Hepatocyte (in vitro differentiated cells): ENCODE data around the gene CDK4. TPM values are rescaled to one million over a fixed set of nuclear protein-coding genes. Genes with fewer than 3 reads are reported as not detected.

Experiments
- DNase-seq: peaks from one replicate; pipeline ENCODE4 v3.0.0-alpha.2; 2016; ENCODE audit warnings: low spot score
- H2AFZ ChIP-seq: fragments of 200-600 bp; sonication (generic); 2 replicates; pipeline ENCODE4 v1.6.0; 2016; ENCODE audit warnings: antibody characterized with exemption, mild to moderate bottlenecking
- H3K27ac ChIP-seq: fragments of 200-600 bp; sonication (generic); 2 replicates; pipeline ENCODE4 v1.5.1; 2016; ENCODE audit warnings: mild to moderate bottlenecking
- H3K27me3 ChIP-seq: fragments of 200-600 bp; sonication (generic); 2 replicates; pipeline ENCODE4 v1.6.1; 2016
- H3K36me3 ChIP-seq: fragments of 200-600 bp; sonication (generic); replicated peaks from 2 replicates; pipeline ENCODE4 v1.5.1; 2016; ENCODE audit warnings: low read depth; ENCODE audit not compliant: insufficient read depth
- H3K4me1 ChIP-seq: fragments of 200-600 bp; sonication (generic); 2 replicates; pipeline ENCODE4 v1.5.1; 2016; ENCODE audit warnings: mild to moderate bottlenecking, moderate library complexity; ENCODE audit not compliant: insufficient read depth
- H3K4me2 ChIP-seq: fragments of 200-600 bp; sonication (generic); 2 replicates; pipeline ENCODE4 v1.6.0; 2016
- H3K4me3 ChIP-seq: fragments of 200-600 bp; sonication (generic); 2 replicates; pipeline ENCODE4 v1.5.1; 2016; ENCODE audit warnings: mild to moderate bottlenecking
- H3K79me2 ChIP-seq: fragments of 200-600 bp; sonication (generic); 2 replicates; pipeline ENCODE4 v1.6.0; 2017; ENCODE audit warnings: mild to moderate bottlenecking
- H3K9me2 ChIP-seq: fragments of 200-600 bp; sonication (generic); replicated peaks from 2 replicates; pipeline ENCODE4 v1.6.0; 2017; ENCODE audit warnings: mild to moderate bottlenecking; ENCODE audit not compliant: insufficient read depth
- H3K9me3 ChIP-seq: fragments of 200-600 bp; sonication (generic); 2 replicates; pipeline ENCODE4 v1.5.1; 2016; ENCODE audit warnings: low read depth, mild to moderate bottlenecking
- H4K20me1 ChIP-seq: fragments of 200-600 bp; sonication (generic); 2 replicates; pipeline ENCODE4 v1.6.0; 2016; ENCODE audit warnings: mild to moderate bottlenecking; ENCODE audit not compliant: insufficient read depth, poor library complexity, severe bottlenecking
- EZH2 ChIP-seq: fragments of 200-600 bp; sonication (generic); IDR thresholded peaks from 2 replicates; pipeline ENCODE4 v1.6.1; 2016; ENCODE audit warnings: antibody characterized with exemption, mild to moderate bottlenecking, borderline replicate concordance
- EZH2phosphoT487 ChIP-seq: fragments of 200-600 bp; sonication (generic); IDR thresholded peaks from one replicate; pipeline ENCODE4 v1.6.1; 2018; ENCODE audit warnings: antibody characterized with exemption, mild to moderate bottlenecking, low read depth, moderate library complexity; ENCODE audit not compliant: unreplicated experiment, severe bottlenecking
- WGBS: methylation state at CpG from one replicate; pipeline ENCODE4 v1.1.6; 2016; ENCODE audit warnings: low lambda C conversion rate; ENCODE audit errors: missing lambda C conversion rate; 5-methylcytosine and 5-hydroxymethylcytosine counted together
- polyA plus RNA-seq: library from polyadenylated mRNA; unstranded; fragments of >200 nt; fragmentation: Nextera tagmentation; extraction: Ambion mirVana; gene quantifications from 2 replicates; pipeline ENCODE4 v1.2.1, GENCODE V29; 2016
- total RNA-seq: library from RNA; depleted of rRNA; stranded (reverse); fragments of >200 nt; gene quantifications from 2 replicates; pipeline ENCODE4 v1.2.3, GENCODE V29; 2014
- TF ChIP-seq, protein P1 (sequence below): fragments of 200-600 bp; sonication (generic); IDR thresholded peaks from 2 replicates; pipeline ENCODE4 v1.5.1; 2016; ENCODE audit warnings: antibody characterized with exemption, mild to moderate bottlenecking; ENCODE audit not compliant: poor library complexity

The CDK4 gene
- total and polyA plus RNA-seq, 2 experiments from 2014 or later = 306 to 308 TPM

DNA sequence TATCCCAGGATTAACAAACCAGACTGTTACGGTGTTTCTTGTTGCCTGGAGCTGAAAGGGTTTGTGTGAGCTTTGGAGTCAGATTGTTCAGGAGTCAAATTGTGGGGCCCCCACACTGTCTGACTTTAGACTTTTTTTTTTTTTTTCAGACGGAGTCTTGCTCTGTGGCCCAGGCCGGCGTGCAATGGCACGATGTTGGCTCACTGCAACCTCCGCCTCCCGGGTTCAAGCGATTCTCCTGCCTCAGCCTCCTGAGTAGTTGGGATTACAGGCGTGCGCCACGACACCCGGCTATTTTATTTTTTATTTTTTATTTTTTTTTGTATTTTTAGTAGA is 31.3 kb upstream of the CDK4 start:
- no peaks in the 10 kb centered on the region for H3K9me3 ChIP-seq
- H3K27me3 ChIP-seq = no peaks in the 10 kb centered on the region
- DNase-seq = no peak
- peaks cover 26% of the 10 kb centered on the region for H3K79me2 ChIP-seq
- H2AFZ ChIP-seq = peak overlapping the region; percentile 76
- peaks cover 8% of the 10 kb centered on the region for H3K4me1 ChIP-seq
- peak overlapping the region; percentile 95 for H3K4me3 ChIP-seq
- H3K27ac ChIP-seq = peak overlapping the region; percentile 43
- H3K9me2 ChIP-seq = no peaks in the 10 kb centered on the region
- H3K36me3 ChIP-seq = no peaks in the 10 kb centered on the region
- H4K20me1 ChIP-seq = peaks cover 3% of the 10 kb centered on the region
- peak overlapping the region; percentile 90 for H3K4me2 ChIP-seq
- TF ChIP-seq, protein P1, sequence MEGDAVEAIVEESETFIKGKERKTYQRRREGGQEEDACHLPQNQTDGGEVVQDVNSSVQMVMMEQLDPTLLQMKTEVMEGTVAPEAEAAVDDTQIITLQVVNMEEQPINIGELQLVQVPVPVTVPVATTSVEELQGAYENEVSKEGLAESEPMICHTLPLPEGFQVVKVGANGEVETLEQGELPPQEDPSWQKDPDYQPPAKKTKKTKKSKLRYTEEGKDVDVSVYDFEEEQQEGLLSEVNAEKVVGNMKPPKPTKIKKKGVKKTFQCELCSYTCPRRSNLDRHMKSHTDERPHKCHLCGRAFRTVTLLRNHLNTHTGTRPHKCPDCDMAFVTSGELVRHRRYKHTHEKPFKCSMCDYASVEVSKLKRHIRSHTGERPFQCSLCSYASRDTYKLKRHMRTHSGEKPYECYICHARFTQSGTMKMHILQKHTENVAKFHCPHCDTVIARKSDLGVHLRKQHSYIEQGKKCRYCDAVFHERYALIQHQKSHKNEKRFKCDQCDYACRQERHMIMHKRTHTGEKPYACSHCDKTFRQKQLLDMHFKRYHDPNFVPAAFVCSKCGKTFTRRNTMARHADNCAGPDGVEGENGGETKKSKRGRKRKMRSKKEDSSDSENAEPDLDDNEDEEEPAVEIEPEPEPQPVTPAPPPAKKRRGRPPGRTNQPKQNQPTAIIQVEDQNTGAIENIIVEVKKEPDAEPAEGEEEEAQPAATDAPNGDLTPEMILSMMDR = no peak
- WGBS = 91% methylated on average over 12 of the region's 12 CpGs

DNA sequence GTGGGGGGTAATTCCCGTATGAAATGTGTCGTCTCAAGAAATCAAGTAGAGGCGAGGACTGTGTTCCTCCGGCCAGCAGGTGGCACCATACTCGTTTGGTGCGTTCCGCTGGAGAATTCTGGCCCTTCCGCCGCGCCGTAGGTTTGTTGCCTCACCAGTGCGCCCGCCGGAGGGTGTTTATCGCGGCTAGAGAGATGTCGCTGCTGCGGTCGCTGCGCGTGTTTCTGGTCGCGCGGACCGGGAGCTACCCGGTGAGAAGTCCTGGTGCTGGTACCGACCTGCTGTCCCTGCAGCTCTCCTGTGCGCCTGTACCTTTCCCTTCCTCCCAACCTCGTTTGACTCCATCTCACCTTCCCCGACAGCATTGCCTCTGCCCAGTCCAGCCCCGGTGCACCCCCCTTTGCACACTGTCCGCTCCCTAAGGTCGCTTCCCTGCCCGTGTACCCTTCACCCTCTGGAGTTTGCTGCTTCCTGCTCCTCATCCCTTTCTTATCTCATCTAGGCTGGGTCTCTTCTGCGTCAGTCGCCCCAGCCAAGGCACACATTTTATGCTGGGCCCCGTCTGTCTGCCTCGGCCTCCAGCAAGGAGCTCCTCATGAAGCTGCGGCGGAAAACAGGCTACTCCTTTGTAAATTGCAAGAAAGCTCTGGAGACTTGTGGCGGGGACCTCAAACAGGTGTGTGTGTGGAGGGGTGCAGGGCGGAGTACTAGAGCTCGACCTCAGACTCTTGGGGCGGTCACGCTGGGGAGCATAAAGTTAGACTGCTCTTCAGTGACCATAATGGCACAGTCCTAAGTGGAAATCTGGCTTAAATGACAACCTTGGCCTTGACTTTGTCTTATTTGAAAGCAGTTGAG is 30.7 kb upstream of the CDK4 start, which contains the start of gene TSFM:
Gene TSFM (plus strand): TSS at position 180 of the 858 bp plus-strand sequence. CDS start 15 bp downstream, at position 195.
- Histone ChIP-seq H3K36me3 (no peaks in the 10 kb centered on the region), H3K27me3 (no peaks in the 10 kb centered on the region), H4K20me1 (peaks cover 3% of the 10 kb centered on the region), H3K4me2 (peak within 1 kb of the TSS; percentile 90), H3K4me1 (peaks cover 8% of the 10 kb centered on the region), H3K27ac (peak within 1 kb of the TSS; percentile 43), H3K79me2 (peaks cover 26% of the 10 kb centered on the region), H2AFZ (peak within 1 kb of the TSS; percentile 76), H3K9me3 (no peaks in the 10 kb centered on the region), H3K9me2 (no peaks in the 10 kb centered on the region), H3K4me3 (peak within 1 kb of the TSS; percentile 95)
- WGBS = 3% methylated on average over 41 of the region's 45 CpGs
- peak; percentile 97 for DNase-seq
- TF ChIP-seq EZH2phosphoT487 = no peak
- TF ChIP-seq, protein P1 = peak; percentile 95

DNA sequence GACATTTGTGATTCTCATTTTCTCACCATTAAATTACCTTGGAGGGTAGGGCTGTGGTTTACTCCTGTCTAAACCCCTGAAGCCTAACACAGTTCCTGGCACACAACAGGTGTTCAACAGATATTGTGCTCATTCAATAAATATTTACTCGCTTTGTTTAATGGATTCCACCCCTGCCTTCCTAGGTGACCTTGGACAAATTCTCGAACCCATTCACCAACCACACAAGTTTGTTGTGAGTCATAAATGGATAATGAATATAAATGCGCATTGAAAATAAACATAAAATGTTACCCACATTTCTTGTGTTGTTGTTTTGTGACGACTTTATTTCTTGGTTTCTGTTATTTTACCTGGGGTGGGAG is 30.1 kb upstream of the CDK4 start:
- no peaks in the 10 kb centered on the region for H3K9me2 ChIP-seq
- DNase-seq = no peak
- H3K27me3 ChIP-seq = no peaks in the 10 kb centered on the region
- no peak overlapping the region for H3K4me3 ChIP-seq
- H4K20me1 ChIP-seq = peaks cover 3% of the 10 kb centered on the region
- no peaks in the 10 kb centered on the region for H3K36me3 ChIP-seq
- H3K27ac ChIP-seq = no peak overlapping the region
- H3K4me1 ChIP-seq = peaks cover 8% of the 10 kb centered on the region
- H3K4me2 ChIP-seq = peak overlapping the region; percentile 40
- peaks cover 26% of the 10 kb centered on the region for H3K79me2 ChIP-seq
- no peaks in the 10 kb centered on the region for H3K9me3 ChIP-seq
- 27% methylated on average over 4 of the region's 4 CpGs for WGBS
- H2AFZ ChIP-seq = peak overlapping the region; percentile 5
- no peak for TF ChIP-seq EZH2
- no peak for TF ChIP-seq EZH2phosphoT487

DNA sequence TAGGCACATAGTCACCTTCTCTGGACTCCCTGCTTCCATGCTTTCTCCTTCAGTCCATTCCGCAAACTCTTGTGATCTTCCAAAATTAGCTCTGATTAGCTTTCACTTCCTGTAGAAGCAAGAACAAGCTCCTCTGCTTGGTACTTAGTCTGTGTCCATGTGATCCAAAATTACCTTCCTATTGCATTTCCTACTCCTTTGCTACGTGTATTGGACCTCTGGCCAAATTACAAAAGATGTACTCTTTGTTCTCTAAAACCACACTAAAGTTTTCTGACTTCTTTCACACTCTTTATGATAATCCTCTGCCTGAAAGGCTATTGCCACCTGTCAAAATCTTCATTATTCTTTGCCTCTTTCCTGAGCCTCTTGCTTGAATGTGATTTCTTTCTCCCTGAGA is 29.7 kb upstream of the CDK4 start:
- DNase-seq = no peak
- 79% methylated on average over 2 of the region's 2 CpGs for WGBS
- Histone ChIP-seq H3K79me2 (peaks cover 26% of the 10 kb centered on the region), H3K9me2 (no peaks in the 10 kb centered on the region), H3K27ac (no peak overlapping the region), H4K20me1 (peaks cover 3% of the 10 kb centered on the region), H3K9me3 (no peaks in the 10 kb centered on the region), H3K27me3 (no peaks in the 10 kb centered on the region), H3K36me3 (no peaks in the 10 kb centered on the region), H3K4me2 (no peak overlapping the region), H3K4me1 (peaks cover 8% of the 10 kb centered on the region), H3K4me3 (no peak overlapping the region), H2AFZ (peak overlapping the region; percentile 5)
- no peak for TF ChIP-seq EZH2
- TF ChIP-seq, protein P1 = no peak
- TF ChIP-seq EZH2phosphoT487 = no peak
